Stimulated activated CD4-positive, alpha-beta T cell treated with anti-CD3 and anti-CD28 coated beads, TNF-alpha, amount 100 ng/mL, for 24 hours (primary cell): ENCODE results near the gene KLRG1.
A peak's percentile ranks its signal among the peaks of the same experiment; 100 is the strongest.

ENCODE experiments used
- DNase-seq, 3 experiments: peaks; one replicate each; pipeline ENCODE4 v3.0.0-alpha.2; 2020; ENCODE audit warnings: low read depth in 3 of 3

Gene KLRG1

DNA sequence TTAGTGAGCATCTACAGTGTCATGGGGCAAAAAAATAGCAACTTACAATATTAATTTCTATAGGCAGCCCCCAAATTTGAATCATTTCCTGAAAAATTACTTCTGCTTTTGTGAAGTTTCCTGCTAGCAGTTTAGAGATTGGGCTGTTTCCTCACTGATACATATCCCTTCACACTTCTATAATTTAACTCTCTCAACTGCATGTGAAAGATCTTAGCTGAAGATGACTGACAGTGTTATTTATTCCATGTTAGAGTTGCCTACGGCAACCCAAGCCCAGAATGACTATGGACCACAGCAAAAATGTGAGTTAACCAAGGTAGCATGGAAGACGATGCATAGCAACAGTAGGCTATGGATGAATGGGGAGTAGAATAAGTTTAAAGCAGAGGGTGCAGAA lies at the start of gene KLRG1:
Gene KLRG1, plus strand, starts transcription at position 134 of the 400 bp plus-strand sequence. Its CDS starts 90 bp downstream, at position 224.
- DNase-seq, result no peak

DNA sequence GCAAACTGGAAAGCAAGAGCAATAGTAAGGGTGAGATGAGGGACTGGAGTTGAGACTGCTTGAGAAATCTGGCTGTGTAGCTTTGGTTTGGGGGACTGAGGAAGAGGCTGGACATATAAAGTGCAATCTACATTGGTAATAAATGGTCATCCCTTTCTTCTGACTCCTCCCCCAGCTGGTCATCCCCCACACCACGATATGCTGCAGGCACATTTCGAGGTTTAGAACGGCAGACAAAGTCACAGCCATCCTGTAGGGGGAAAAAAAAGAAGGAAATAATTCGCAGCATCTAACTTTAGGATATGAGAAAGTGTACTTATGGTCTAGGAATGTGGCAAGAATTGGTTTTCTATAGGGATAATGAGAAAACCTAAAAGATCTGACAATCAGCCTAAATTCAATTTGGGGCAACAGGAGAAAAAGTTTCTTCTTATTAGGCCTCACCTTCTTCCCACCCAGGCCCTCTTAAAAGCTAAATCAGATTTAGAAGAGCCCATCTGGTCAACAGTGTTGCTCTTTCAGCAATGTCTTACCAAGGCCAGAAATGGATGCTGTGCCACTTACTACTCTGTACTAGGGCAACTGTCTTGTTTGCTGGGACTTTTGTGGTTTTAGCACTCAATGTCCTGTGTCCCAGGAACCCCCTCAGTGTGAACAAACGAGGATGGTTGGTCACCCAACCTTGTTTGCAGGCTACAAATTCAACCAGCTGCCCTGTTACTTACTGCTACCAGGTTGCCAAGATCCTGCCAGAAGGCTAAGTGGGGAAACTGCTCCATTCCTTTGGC lies 47.5 kb upstream of the KLRG1 start:
- DNase-seq, result no peak

GRCh38 chr12:8943565-8944186 lies 45.7 kb upstream of the KLRG1 start:
- DNase-seq, result no peak

- no peak for DNase-seq
Observed at GRCh38 chr12:8946733-8947132, 42.6 kb upstream of the KLRG1 start.

GRCh38 chr12:8947737-8948136 lies 41.6 kb upstream of the KLRG1 start:
- DNase-seq, result no peak

DNA sequence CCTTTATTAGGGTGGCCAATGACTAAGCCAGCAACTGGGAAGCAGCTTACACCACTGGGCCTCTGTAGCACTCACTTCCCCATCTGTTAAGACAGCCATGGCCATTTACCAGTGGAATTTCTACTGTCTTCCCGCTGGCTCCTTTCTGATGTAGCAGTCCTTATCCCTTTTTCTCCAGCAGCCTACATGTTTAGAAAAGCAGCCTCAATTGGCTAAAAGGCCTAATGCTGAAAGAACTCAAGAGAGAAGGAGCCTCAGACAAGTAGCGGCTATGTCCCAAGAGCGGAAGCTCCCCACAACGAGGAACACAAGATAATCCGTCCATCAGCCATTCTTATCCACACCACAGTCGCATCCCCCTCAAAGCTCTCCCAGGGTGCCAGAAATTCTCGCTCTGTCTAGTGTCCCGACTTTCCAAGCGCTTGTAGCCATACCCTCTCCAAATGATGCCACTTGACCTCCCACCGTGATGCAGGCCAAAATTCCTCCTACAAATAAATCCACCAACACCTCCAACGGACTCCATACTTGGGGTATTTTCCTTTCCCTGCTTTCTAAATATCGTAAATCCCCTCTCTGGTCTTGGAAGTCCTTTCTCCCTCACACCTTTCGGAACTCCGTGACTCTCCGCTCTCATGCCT lies 40.5 kb upstream of the KLRG1 start:
- no peak for DNase-seq

DNA sequence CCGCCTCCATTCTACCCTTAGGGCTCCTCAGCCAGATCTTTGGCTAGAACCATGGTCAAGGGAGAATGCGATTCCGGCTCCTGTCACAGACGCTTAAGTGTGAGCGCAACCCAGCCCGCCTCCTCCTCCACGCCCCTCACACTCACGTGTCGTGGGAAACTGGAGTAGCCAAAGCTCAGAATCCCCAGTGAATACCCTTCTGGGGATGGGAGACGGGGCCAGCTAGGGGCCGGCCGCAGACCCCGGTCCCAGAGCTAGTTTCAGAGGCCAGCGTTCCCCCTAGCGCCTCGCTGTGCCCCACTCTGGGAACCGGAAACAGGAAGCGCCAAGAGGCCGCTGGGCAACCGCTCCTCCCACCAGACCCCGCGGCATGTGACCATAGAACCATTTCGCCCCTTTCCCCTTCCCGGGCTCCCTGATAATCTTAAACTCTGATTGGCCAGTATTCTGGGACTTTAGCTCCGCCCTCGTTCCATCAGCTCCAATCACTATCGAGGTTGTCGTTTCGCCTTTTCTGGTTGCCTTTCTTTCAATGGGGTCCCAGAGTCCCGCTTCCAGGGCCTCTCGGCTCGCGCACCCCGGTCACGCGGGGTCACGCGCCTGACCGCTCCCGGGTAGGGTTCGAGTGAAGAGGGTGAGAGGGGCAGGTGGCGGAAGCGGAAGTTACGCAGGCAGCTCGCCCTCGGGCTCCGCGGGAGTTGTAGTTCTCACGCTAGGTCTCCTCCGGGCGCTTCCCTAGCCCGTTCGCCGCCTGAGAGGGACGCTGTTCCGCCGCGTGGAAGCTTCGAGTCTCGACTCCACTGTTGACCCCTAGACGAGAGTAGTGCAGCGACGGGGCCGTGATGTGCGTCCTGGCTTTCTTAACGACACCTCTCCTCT lies 39.8 kb upstream of the KLRG1 start, which contains the start of gene M6PR:
Gene M6PR, minus strand, starts transcription at position 304 of the 879 bp plus-strand sequence. CDS start 3,241 bp downstream, outside the sequence.
- DNase-seq, result peak; percentile 85 to 92 (median 85)

GRCh38 chr12:8950221-8950527 lies 39.2 kb upstream of the KLRG1 start:
- no peak for DNase-seq

DNA sequence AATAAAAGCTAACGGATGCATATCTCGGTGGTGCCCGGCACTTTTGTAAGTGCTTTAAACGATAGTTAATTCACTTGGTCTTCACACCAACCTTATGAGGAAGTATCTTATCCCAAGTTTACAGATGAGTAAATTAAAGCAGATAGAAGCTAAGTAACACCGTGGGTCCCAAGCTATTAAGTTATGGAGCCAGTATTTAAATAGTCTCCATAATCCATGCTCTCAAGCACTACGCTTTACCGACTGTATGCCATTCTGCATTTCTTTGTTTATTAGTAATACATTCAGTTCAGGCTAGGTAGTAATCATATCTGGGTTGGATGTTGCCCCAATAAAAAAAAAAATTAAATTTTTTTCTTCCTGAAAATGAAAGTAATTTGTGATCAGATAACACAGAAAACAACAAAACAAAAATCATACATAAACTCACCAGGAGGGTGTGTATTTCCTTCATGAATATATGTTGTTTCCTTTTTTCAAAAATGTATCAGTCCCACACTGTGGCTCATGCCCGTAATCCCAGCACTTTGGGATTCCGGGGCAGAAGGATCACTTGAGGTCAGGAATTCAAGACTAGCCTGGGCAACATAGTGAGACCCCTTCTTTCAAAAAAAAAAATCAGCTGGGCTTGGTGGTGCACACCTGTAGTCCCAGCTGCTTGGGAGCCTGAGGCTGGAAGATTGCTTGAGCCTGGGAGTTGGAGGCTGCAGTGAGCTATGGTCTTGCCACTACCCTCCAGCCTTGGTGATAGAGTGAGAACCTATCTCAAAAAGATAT lies 38.5 kb upstream of the KLRG1 start:
- no peak for DNase-seq

GRCh38 chr12:8951744-8952143 lies 37.6 kb upstream of the KLRG1 start:
- DNase-seq, result no peak

DNA sequence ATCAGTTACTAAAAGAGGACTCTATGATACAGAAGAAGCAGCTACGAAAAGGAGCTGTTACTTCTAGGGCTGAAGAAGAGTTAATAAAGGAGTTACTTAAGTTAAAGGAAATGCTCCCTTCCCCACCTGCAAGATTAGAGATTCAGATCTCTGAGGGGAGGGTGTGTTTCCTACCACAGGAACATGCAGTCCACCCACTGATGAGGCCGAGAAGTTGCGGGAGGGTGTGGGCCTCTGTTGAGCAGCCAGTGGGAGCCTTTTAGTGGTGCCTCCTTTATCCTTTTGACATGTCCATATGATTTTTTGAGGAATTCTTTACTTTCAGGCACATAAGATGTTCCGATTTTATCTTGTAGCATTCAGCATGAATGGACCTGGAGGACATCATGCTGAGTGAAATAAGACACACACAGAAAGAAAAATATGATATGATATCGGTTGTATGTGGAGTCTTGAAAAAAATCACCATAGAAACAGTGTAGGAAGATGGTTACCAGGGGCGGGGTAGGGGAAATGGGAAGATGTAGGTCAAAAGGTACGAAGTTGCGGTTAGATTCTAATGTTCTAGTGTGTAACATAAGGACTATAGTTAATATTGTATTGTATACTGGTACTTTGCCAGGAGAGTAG lies 35.5 kb upstream of the KLRG1 start:
- DNase-seq, result peak in 2 of 3 experiments; percentile 25 to 41

DNA sequence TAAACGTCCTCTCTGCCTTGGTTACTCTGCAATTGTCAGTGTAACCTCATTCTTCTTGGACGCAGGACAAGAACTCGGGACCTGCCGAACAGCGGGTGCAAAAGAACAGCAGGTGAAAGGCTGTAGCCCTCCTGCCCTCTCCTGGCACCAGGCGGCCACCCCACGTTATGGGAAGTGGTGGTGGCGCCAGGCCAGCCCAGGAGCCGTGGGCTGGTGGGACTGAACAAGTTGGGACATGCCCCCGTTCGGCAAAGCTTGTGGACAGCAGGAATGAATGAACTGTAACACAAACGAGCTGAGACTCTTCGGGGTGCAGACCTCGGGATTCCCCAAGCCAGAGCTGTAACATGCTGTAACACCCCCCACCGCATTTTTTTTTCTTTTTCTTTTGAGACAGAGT lies 33.3 kb upstream of the KLRG1 start:
- DNase-seq, result no peak

DNA sequence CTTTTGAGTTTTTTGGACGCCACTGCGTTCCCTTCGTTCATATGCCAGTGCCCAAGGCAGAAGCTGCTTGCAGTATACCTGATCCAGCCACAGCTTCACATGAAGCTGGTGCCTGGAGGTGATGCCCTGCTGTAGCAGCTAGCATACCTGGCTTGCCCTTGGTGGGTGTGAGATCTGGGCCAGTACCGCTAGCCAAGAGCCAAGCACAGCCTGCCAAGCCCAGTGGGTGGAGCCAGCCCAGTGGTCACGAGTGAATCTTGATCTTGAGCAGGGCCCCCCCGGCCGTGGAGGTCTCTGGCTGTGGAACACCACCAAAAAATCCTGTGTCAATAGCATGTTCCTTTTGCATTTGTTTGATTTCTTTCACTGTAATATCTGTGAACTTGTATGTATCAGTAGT lies 32.6 kb upstream of the KLRG1 start:
- no peak for DNase-seq

DNA sequence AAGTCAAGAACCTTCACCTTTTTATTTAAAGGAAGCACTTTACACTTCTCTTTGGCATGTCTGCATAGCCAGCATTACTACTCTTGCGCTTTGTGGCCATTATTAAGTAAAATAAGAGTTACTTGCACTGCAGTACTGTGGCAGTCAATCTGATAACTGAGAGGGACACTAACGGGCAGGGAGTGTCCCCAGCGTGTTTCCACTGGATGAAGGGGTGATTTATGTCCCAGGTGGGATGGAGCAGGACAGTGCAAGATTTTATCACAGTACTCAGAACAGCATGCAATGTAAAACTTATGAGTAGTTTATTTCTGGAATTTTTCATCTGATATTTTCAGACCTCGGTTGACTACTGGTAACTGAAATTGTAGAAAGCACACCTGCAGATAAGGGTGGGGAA lies 31.8 kb upstream of the KLRG1 start:
- no peak for DNase-seq

DNA sequence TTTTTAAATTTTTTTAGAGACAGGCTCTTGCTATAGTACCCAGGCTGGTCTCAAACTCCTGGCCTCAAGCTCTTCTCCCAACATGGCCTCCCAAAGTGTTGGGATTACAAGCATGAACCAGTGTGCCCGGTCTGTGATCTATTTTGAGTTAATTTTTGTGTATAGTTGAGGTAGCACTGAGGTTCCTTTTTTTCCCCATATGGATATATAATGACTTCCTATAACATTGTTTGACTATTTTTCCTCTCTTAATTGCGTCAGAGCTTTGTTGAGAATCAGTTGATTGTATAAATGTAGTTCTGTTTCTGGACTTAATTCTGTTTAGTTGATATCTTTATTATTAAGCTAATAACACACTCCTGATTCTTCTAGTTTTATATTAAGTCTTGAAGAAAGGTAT lies 31.3 kb upstream of the KLRG1 start:
- DNase-seq, result no peak

DNA sequence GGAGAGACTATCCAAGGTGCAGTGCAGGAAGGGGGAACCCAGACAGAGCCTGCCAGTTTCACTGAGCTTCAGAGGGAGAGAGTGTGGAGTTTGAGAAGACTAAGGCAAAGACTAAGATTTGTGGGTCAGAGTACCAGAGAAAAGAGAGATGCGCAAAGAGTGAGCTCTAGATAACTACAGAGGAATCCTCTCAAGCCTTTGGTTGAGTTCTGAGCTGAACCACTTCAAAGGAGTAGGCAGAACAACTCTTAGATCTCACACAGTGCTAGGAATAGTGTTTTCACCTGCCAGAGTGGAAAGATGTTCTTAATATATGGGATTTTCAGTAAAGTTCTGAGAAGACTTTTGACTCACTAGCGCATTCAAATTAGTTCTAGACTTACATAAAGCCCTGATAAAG lies 29.2 kb upstream of the KLRG1 start:
- DNase-seq, result no peak

- no peak for DNase-seq
Observed at GRCh38 chr12:8968761-8969160, 20.6 kb upstream of the KLRG1 start.

DNA sequence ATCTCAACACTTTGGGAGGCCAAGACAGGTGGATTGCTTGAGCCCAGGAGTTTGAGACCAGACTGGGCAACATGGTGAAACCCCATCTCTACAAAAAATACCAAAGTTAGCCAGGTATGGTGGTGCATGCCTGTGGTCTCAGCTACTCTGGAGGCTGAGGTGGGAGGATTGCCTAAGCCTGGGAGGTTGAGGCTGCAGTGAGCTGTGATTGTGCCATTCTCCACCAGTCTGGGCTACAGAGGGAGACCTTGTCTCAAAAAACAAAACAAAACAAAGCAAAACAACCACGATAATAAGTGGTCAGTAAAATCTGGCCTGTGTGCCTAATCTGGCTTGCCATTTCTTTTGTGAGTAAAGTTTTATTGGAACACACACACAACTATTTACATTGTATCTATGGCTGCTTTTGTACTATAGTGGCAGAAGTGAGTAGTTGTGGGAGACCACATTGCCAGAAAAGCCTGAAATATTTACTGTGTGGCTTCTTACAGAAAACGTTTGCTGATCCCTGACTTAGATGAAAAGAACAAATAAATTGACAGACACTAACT lies 19.4 kb upstream of the KLRG1 start:
- no peak for DNase-seq

DNA sequence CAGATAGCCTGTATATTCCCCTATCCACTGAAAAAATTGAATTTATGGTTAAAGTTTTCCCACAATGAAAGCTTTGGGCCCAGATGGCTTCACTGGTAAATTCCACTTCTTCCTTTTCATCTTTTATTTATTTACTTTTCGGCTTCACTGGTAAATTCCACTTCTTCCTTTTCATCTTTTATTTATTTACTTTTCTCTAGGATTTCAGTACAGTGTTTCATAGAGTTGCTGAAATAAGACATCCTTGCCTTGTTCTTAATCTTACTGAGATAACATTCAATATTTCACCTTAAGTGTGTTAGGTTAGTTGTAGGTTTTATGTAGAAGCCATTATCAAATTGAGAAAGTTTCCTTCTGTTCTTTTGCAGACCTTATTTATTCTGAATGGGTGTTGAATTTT lies 18.9 kb upstream of the KLRG1 start:
- DNase-seq, result no peak

DNA sequence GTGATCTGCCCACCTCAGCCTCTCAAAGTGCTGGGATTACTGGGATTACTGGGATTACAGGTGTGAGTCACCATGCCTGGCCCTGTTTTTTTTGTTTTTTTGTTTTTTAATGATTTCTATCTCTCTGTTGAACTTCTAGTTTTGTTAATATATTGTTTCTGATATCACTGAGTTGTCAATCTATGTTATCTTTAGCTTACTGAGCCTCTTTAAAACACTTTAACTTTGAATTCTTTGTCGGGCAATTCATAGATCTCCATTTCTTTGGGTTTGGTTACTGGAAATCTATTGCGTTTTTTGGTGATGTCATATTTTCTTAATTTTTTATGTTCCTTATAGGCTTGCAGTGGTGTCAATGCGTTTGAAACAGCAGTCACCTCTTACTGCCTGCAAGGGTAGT lies 9.2 kb upstream of the KLRG1 start:
- no peak for DNase-seq
